Measurements from ENCODE around the gene OAT. TPM values are rescaled to one million over a fixed set of nuclear protein-coding genes. Genes with fewer than 3 reads are reported as not detected.

OAT gene
- total RNA-seq, 4 donors from 2014 or later, result 86.0 to 103 (median 95.1) TPM

GRCh38 chr10:124429576-124429975, 10.9 kb upstream of the OAT start:
- no peak for TF ChIP-seq POLR2AphosphoS5 (IDR thresholded peaks at IDR 0.05)
- TF ChIP-seq POLR2A (IDR thresholded peaks at IDR 0.05), result no peak
- no peak for TF ChIP-seq CTCF (IDR thresholded peaks at IDR 0.05)
- TF ChIP-seq EP300 (IDR thresholded peaks at IDR 0.05), result no peak
- Histone ChIP-seq H3K27ac (no peak overlapping the region), H3K9me3 (no peaks in the 10 kb centered on the region), H3K27me3 (no peaks in the 10 kb centered on the region), H3K4me1 (no peaks in the 10 kb centered on the region), H3K4me3 (no peak overlapping the region), H3K36me3 (no peaks in the 10 kb centered on the region)
- DNase-seq (ENCODE audit: low spot score in 2 of 2), result no peak
- 86% methylated on average over 5 of the region's 5 CpGs for WGBS

- Histone ChIP-seq H3K4me3 (no peak overlapping the region), H3K9me3 (no peaks in the 10 kb centered on the region), H3K4me1 (no peaks in the 10 kb centered on the region), H3K27ac (no peak overlapping the region), H3K36me3 (no peaks in the 10 kb centered on the region), H3K27me3 (no peaks in the 10 kb centered on the region)
- DNase-seq (ENCODE audit: low spot score in 2 of 2), result no peak
- TF ChIP-seq EP300 (IDR thresholded peaks at IDR 0.05), result no peak
- 43% methylated on average over 3 of the region's 3 CpGs for WGBS
Measured at GRCh38 chr10:124428207-124428777, 9.6 kb upstream of the OAT start.

GRCh38 chr10:124425227-124425962, 6.7 kb upstream of the OAT start:
- Histone ChIP-seq H3K4me1 (no peaks in the 10 kb centered on the region), H3K27ac (no peak overlapping the region), H3K36me3 (no peaks in the 10 kb centered on the region), H3K27me3 (no peaks in the 10 kb centered on the region), H3K4me3 (no peak overlapping the region), H3K9me3 (no peaks in the 10 kb centered on the region)
- no peak for TF ChIP-seq POLR2A (IDR thresholded peaks at IDR 0.05)
- no peak for TF ChIP-seq POLR2AphosphoS5 (IDR thresholded peaks at IDR 0.05)
- TF ChIP-seq CTCF (IDR thresholded peaks at IDR 0.05), result no peak
- no peak for TF ChIP-seq EP300 (IDR thresholded peaks at IDR 0.05)
- 87% methylated on average over 4 of the region's 4 CpGs for WGBS
- DNase-seq (ENCODE audit: low spot score in 2 of 2), result no peak

GRCh38 chr10:124423813-124424212, 5.1 kb upstream of the OAT start:
- Histone ChIP-seq H3K27ac (no peak overlapping the region), H3K4me1 (peaks cover 5% of the 10 kb centered on the region), H3K27me3 (no peaks in the 10 kb centered on the region), H3K36me3 (no peaks in the 10 kb centered on the region), H3K4me3 (no peak overlapping the region), H3K9me3 (no peaks in the 10 kb centered on the region)
- no peak for DNase-seq (ENCODE audit: low spot score in 2 of 2)
- WGBS, result 83% methylated on average over 5 of the region's 5 CpGs
- TF ChIP-seq CTCF (IDR thresholded peaks at IDR 0.05), result no peak
- TF ChIP-seq POLR2AphosphoS5 (IDR thresholded peaks at IDR 0.05), result no peak
- TF ChIP-seq POLR2A (IDR thresholded peaks at IDR 0.05), result no peak
- no peak for TF ChIP-seq EP300 (IDR thresholded peaks at IDR 0.05)

- Histone ChIP-seq H3K4me3 (no peak overlapping the region), H3K27me3 (no peaks in the 10 kb centered on the region), H3K36me3 (no peaks in the 10 kb centered on the region), H3K9me3 (no peaks in the 10 kb centered on the region), H3K27ac (no peak overlapping the region), H3K4me1 (peaks cover 9% of the 10 kb centered on the region)
- no peak for DNase-seq (ENCODE audit: low spot score in 2 of 2)
- 90% methylated on average over 12 of the region's 12 CpGs for WGBS
- TF ChIP-seq POLR2A (IDR thresholded peaks at IDR 0.05), result no peak
Measured at GRCh38 chr10:124422742-124423141, 4.0 kb upstream of the OAT start.

GRCh38 chr10:124420254-124420653, 1.5 kb upstream of the OAT start:
- 22% methylated on average over 1 of the region's 1 CpG for WGBS
- H3K4me1 ChIP-seq, result peaks cover 34% of the 10 kb centered on the region
- H3K36me3 ChIP-seq, result no peaks in the 10 kb centered on the region
- no peak overlapping the region for H3K4me3 ChIP-seq
- peak in 1 of 2 donors; percentile 18 for DNase-seq (ENCODE audit: low spot score in 2 of 2)
- H3K9me3 ChIP-seq, result no peaks in the 10 kb centered on the region
- no peaks in the 10 kb centered on the region for H3K27me3 ChIP-seq
- no peak overlapping the region for H3K27ac ChIP-seq
- TF ChIP-seq EP300 (IDR thresholded peaks at IDR 0.05) (no peak), CTCF (IDR thresholded peaks at IDR 0.05) (no peak), POLR2AphosphoS5 (IDR thresholded peaks at IDR 0.05) (no peak), POLR2A (IDR thresholded peaks at IDR 0.05) (no peak)
